GM19351 (cell line): ENCODE measurements around the gene SRPX.

Experiments used
- ATAC-seq: cut with Tn5 transposase; IDR thresholded peaks from one replicate; pipeline ENCODE4 v1.9.1; 2021; ENCODE audit warnings: mild to moderate bottlenecking, moderate library complexity; ENCODE audit not compliant: unreplicated experiment

Gene SRPX

DNA sequence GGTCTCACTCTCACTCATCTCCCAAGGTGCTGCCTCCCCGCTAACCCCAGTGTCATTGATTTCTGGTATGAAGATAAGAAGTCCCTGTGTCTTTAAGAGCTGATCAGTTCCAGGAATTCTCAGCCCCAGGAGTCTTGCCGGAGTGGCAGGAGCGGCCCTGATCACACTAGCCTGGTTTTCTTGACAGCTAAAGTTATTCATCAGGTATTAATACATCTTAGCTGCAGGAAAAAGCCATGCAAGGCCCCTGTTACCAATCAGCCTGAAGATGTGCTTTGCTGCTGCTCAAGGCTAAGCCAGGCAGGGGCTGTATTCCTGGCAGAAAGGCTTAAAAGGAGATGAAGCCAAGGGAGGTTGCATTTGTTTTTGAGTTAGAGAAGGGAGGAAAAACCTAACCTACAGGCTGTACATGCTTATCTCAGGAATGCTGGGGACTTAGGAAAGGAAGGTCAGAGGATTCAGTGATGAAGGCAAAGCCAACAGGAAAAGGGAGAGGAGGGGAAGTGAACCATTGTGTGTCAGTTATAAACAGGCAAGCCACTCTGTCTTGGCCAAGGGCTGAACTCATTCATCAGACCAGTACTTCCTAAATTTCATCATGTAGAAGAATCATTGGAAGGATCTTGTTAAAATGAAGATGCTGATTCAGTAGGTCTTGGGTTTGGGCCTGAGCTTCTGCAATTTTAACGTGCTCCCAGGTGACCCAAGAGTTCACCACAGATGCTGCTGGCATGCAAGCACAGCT lies 8.6 kb downstream of the SRPX start:
- no peak for ATAC-seq

DNA sequence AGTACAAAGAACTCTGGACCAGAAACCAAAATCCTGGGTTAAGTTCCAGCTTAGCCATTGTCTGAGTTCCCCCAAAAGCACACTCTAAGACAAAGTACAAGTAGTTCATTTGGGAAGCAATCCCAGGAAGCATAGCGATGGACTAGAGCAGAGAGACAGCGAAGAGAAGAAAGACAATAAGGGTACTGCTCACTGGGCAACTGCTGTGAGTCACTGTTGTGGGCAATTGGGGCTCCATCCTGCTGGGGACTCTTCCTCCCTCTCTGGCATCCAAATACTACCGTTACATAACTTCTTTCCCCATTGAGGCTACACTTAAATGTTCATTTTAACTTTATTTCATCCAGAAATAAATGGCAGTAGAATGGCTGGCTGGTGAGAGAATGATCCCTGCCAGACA lies 14.1 kb downstream of the SRPX start:
- no peak for ATAC-seq

DNA sequence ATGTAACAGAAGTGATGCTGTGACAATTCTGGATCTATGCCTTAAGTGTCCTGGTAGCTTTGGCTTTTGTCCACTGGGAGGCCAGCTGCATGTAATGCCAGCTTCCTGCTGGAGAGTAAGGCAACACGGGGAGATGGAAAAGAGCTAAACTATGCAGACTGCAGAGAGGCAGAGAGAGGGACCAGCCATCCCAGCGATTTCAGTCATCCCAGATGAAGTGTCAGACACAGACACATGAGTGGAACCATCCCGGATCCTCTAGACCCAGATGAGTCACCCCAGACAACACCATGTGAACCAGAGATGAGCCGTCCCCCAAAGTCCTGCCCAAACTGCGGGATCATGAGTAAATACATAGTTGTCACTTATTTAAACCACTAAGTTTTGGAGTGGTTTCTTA lies 14.6 kb downstream of the SRPX start:
- no peak for ATAC-seq

DNA sequence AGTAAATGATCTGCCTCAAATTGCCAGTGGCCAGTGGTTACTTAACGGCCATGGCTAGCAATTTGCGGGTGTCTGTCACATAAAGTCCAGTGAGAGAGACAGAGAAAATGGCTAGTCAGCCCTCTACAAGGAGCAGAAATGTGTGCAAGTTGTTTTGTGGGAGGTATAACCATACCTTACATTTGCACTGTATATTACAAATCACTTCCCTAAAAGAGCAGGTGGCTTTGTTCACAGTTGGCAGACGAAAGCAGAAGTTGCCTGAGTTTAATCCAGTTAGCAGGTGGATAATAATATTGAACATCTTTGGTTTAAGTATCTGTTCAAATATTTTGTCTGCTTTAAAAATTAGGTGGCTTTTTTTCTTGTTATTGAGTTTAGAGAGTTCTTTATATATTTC lies 15.6 kb downstream of the SRPX start:
- peak; percentile 63 for ATAC-seq

DNA sequence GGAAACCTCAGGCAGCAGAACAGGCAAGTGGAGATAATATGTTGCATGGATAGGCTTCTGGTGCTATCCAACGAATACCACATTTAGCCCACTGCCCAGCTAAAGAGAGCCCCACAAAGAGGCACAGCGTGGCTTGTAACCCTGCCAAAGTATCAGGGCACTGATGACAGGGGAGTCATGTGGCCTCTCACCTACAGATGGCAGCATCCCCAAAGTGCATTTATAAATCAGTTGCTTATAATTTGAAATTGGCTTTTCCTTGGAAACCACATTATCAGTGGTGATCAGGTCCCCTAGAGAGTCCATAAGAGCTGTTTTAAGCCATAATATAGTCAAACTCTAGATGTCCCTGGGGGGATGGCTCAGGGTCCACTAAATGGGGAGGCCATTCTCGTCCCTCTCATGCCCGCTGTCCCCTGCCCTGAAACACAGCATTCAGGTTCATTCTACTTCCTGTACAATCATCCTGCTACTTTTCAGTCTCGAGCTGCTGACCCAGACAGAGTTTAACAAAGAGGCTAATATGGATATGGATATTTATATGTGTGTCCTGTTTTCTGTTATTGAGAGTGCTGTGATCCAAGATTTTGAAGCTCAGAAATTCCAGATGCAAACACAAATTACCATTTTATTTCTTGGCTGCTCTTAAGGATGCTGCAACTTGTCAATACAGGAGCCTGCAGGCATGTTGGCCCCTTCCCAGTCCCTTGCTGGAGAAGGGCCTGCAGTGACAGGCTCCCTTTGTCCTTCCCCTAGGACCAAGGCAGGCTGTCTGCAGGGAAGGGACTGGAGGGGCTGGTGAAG lies 28.5 kb downstream of the SRPX start:
- ATAC-seq: peak; percentile 82

DNA sequence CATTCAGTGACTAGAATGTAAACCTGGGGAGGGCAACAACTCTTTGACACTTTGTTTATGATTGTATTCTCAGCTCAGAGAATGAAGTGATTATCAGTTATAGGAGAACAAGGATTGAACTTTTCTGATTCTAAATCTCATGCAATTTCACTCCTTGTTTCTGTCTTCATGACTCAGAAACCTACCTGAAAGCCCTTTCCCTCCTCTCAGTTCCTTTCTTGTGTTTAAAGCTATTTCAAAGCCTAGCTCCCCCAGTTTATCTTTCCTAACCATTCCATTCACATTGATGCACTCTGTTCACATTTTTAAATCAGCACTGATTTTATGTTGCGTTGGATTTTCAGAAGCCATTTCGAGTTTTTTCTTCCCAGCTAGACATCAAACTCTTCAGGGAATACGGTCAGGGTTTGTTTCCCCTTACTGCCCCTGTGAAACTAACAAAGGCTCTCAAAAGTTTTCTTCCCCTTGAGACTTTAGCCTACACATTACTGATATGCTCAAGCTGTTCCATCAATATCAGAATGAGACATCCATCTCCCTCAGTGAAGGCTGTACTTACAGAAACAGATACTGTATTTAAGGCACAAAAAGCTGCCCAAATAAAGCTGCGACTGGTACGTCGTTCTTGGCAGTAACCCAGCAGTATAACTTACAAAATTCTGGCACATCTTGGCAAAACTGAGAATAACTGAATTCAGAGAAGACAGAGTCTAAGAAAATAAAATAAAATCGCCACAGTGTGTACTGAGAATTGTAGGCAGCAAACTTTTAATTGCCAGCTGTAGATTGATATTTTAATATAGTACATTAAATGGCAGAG lies 31.0 kb downstream of the SRPX start:
- ATAC-seq: no peak

DNA sequence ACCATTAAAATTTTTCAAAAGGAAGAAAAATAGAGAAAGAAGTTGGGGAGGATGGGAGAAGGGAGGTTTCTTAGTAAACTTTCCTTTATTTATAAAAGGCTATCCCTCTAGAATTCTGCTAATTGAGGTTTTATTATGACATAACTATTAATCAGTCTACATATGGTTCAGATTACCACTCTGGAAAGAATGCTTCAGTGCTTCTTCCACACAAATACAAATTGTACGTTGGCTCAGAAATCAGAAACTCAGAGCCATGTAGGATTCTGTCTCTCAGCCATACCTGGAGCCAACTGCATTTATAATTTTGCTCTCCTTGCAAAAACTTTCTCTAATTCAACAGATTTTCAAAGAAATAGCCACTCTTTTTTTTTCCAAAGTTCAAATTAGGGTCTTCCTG lies 37.1 kb downstream of the SRPX start:
- no peak for ATAC-seq

DNA sequence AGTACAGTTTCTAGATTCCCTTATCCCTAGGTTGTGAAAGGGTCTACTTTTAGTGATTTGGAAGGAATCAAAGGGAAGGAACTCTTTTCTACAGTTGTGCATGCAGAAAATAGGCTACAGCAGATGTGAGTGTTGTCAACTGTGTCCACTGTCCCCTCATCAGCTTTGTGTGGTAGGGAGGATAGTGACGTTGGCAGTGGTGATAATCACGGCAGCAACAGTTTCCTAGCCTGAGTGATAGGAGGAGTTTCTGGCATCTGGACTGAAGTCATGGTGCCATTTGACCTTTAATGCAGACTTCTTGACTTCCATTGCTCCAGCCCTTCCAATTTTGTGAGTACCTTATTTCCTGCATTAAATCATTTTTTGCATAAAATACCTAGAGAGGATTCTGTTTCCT lies 39.3 kb downstream of the SRPX start:
- no peak for ATAC-seq

DNA sequence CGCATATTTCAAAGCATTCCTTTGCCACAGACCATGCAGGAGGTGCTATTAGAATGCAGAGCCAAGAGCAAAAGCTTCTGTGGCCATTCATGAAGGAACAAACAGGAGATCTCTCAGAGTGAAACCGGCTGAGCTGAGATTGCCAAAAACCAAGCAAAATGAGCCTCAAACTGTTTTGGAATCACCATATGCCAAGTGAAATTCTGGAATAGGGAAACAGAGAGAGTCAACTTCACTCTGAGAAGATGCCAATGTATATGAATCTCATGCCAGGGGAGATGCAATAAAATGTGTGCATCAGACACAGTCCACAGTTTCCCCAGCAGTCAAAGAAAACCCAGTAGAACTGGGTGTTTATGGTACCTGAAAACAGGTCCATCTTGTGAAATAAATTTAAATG lies 42.3 kb downstream of the SRPX start:
- no peak for ATAC-seq

DNA sequence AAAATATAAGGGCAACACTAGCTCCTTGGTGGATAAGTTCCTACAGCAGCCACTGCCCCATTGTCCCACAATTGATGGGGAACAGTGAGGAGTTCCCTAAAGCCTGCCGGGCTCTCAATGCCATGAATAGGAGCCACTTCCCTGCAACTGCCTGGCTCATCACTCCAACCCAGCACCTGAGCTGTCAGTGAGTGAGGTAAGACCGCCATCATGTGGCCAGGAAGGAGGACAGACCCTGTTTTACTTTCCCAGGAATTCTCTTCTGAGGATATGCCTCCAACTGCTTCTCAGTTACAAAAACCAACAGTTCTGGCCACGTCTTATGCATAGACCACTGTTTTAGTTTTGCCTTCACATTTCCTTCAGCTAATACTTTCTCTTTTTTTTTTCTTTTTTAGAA lies 45.5 kb downstream of the SRPX start:
- ATAC-seq: peak; percentile 44

DNA sequence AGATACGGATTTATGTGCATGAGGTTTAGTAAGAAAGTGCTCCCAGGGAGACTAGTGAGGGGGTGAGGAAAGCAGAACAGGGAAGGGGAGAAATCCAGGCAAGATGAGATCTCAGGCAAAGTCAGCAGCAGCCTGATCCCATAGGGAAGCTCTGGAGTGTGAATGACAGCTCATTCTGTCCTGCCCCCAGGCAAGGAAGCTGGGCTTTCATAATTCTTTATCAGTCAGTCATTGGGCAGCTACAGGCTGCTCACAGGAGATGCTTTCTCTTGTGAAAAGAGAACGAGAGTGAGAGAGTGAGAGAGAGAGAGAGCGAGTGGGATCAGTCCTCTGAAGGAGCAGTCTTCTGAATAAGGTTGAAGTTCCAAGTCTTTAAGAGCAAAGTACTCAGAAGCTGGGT lies 48.1 kb downstream of the SRPX start:
- ATAC-seq: no peak

DNA sequence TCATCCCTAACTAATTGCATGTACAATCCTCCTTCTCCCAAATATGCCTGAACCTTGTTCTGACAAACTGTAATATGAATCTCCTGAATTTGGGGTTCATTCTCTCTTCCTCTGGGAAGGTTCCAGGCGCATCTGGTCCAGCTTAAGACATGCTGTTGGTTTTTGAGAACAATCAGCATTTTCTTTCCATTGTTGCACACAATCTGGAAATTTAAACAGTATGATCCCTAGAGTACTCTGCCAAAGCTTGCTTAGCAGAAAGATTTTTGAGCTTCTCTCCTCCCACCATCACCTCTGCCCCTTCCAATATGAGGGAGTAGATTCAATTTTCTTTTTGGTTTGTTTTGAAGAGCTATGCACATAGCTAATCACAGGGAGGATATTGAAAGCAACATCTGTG lies 50.1 kb downstream of the SRPX start:
- ATAC-seq: no peak

DNA sequence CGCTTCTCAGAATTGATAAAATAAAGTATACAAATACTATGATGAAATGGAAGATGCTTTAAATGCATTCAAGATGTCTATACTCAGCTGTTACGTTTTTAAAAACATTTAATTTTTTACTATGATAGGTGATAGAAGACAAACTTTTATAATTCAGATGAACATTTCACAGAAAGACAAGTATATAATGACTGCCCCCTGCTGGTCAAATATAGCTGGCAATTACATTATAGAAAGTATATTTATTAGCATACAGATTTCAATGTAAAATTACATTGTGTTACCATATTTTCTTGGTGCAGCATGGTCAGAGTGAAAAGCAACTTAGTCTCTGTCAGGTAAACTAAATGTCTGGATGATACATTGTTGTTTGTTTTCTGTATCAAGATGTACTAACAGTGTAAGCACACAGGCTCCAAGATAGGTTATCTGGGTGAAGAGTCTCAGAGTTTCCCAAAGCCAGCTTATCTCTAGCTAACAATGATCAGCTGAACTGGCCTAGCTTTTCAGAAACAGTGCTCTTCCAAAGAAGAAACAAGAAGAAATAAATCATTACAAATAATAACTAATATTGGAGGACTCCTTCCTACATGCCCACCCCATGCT lies 54.1 kb downstream of the SRPX start:
- peak; percentile 57 for ATAC-seq

DNA sequence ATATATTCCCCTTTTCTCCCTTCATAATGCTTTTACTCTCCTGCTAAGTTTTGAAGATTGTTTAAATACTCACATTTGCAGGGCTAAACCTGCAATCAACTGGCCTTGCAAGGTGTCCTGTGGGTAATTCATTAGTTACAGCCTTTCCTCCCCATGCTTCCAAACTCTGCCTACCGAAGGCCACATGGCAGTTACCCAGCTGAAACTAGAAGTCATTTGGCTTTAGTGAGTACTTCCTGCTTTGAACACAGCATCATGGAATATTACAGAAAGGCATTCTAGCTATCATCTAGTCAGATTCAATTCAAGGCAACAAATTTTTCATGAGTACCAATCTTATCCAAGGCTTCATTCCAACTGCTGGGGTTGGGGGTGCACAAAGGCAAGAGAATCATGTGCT lies 55.6 kb downstream of the SRPX start:
- ATAC-seq: no peak

DNA sequence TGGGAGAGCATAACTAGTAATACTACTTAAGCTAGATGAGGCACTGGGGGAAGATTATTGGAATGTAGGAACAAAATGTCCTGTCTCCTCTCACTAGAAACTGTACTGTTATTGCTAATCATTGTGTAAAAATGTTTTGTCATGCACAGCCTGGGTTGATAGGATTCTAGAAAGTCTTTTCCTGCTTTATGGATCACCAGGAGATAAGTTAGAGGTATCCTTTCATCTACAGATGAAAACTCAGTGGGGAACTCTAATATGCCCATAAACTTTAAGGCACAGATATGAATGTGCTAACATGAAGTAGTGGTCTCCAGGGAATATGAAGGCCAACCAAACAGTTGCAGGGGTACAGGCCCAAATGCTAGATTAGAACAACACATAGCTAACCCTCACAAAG lies 57.5 kb downstream of the SRPX start:
- no peak for ATAC-seq

DNA sequence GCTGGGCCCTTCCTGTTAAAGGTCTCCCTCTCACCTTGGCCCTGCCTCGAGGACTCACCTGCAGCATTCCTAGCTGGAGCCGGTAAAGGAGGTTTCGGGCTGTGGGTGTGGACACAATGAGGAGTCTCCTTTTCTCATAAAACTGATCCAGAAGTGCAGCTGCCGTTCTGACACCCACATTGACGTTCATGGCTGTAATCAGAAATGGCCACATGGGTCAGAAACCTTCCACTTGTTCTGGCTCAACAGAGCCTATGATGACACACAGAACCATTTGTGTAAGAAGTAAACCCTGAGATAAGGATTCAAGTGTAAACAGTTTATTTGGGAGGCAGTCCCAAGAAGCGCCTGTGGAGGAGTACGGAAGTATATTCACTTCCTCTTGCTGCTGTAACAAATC lies 63.8 kb downstream of the SRPX start:
- ATAC-seq: no peak

DNA sequence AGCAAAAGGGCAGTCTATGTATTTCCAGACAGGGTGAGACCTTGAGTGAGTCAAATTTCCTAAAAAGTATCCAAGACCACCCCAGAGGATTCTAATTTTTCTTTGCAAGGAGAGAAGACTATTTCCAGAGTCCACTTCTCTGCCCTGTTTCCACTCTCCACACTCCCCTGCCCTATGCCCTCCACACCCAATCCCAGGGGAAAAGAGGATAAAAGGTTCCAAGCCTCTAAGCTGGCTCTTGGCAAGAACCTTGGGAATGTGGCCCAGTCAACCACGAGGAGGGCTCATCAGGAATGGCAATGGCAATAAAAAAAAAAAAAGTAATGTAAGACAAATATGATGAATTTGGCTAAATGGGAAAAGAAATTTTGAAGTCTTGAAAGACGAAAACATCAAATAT lies 65.9 kb downstream of the SRPX start:
- no peak for ATAC-seq

DNA sequence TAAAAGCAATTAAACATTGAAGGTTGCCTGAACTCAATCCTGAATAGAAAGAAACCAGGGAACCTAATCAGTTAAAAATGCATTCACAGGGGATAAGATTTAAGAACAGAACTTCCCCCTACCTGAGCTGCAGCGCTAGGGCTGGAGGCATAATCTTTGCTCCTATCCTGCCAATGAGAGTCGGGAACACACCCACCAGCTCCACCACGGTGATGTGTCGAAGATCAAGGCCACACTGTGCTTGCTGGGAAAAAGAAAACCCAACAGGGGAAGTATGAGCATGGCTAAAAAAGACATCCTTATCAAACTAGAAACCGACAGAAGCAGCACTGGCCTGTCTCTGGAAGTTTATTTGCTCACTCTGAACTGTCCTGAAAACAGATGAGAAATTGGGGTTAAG lies 66.3 kb downstream of the SRPX start:
- no peak for ATAC-seq

DNA sequence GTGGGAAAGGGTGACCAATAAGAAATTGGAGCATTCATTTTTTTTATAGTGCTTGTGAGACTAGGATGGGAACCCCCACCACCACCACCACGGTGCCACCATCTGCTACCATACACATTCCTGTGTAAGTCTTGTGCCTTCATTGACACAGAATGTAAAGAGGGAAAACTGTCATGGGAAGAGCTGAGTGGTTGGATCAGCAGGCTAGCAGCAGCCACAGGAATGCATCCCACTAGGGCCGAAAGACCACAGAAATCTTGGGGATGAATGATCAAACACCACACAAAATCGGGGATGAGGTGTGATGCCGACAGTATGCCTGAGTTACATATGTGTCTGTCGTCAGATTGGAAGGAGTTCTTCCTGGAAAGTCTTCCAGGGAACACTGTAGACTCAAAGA lies 69.2 kb downstream of the SRPX start:
- ATAC-seq: no peak

DNA sequence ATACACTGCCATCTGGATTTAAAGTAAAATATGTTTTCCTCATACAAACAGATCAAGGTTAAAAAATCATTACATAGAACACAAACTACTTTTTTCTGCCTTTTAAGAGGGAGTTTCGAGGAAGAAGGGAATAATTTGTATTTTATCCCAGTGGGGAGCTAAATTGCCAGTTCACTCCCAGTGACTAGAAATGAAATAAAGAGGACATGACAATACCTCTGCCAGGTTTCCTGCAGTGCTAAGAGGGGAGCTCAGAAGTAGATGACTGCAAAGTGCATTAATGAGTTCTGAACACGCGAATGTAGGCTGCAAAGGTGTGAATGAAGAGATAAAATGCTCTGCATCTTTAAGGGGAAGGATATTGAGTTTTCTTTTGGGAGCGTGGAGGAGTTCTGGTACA lies 69.7 kb downstream of the SRPX start:
- no peak for ATAC-seq

DNA sequence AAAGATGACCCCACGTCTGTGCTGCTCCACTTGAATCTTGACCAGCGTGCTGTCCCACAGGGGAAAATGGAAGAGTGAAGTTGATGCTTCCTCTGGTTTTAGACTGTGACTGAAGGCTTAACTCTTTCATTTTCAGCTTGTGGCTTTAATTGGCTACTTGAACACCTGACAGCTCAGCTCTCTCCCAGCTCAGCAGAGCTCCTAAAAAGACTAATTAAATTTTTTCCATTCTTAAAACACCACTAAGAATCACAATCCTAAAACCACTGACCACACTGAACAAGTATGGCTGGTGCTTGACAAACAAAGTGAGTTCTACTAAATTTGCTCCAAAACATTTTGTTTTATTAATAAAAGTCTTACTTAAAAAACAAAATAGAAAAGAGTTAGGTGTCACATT lies 71.7 kb downstream of the SRPX start:
- no peak for ATAC-seq
